Measurements from ENCODE around the gene PTPRD. TPM values are rescaled to one million over a fixed set of nuclear protein-coding genes. Genes with fewer than 3 reads are reported as not detected.

The PTPRD gene
- total RNA-seq, 1 donor from 2014 or later: 30.8 TPM

DNA sequence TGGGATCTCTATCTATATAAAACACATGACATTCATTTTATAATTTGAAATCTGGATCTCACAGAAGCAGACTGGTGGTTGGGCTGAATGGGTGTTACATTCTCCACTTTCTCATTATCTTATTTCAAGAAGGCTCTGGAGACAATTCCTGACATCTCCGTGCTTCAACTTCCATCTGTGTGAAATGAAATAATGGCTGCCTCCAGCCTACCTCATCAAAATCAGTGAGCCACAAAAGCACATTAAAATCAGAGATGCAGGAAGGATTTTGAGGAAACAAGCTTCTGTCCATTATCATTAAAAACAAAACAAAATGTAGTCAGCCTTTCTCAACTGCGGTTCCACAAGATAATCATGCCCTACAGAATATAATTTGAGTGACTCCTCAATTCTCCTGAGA is 1854.9 kb downstream of the PTPRD start:
- ATAC-seq (no peak), DNase-seq (no peak)
- no peak overlapping the region for H3K27ac ChIP-seq
- H3K4me3 ChIP-seq: no peak overlapping the region
- intact Hi-C loops (cut with DNase I): no loop called here
- no peaks in the 10 kb centered on the region for H3K27me3 ChIP-seq
- H3K36me3 ChIP-seq: no peaks in the 10 kb centered on the region
- H3K9me3 ChIP-seq: no peaks in the 10 kb centered on the region
- H3K4me1 ChIP-seq: no peaks in the 10 kb centered on the region
- TF ChIP-seq CTCF (IDR thresholded peaks at IDR 0.05): no peak

DNA sequence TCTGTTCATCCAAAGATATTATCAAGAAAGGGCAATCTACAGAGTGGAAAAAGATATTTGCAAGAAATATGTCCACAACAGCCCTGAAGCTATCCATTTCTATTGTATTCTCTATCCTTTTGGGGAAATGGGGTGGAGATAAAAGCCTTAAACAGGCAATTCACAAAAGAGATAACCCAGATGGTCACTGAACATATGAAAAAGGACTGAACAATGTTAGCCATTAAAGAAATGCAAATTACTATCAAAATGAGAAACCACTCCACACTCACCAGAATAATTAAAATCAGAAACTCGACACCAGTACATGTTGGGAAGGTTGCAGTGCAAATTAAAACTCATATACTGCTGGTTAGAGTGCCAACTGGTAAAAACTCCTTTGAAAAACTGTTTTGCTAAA is 1858.1 kb downstream of the PTPRD start:
- no peak for ATAC-seq
- Histone ChIP-seq H3K4me1 (no peaks in the 10 kb centered on the region), H3K9me3 (no peaks in the 10 kb centered on the region), H3K36me3 (no peaks in the 10 kb centered on the region), H3K4me3 (no peak overlapping the region), H3K27me3 (no peaks in the 10 kb centered on the region), H3K27ac (no peak overlapping the region)
- DNase-seq: no peak
- TF ChIP-seq CTCF (IDR thresholded peaks at IDR 0.05): no peak
- intact Hi-C loops (cut with DNase I): no loop called here

- H3K36me3 ChIP-seq: no peaks in the 10 kb centered on the region
- DNase-seq (no peak), ATAC-seq (no peak)
- no peak overlapping the region for H3K4me3 ChIP-seq
- no peaks in the 10 kb centered on the region for H3K4me1 ChIP-seq
- no peaks in the 10 kb centered on the region for H3K27me3 ChIP-seq
- no peak for TF ChIP-seq CTCF (IDR thresholded peaks at IDR 0.05)
- no peaks in the 10 kb centered on the region for H3K9me3 ChIP-seq
- H3K27ac ChIP-seq: no peak overlapping the region
- intact Hi-C loops (cut with DNase I): no loop called here
Measured at GRCh38 chr9:8751406-8751930, 1861.3 kb downstream of the PTPRD start.

DNA sequence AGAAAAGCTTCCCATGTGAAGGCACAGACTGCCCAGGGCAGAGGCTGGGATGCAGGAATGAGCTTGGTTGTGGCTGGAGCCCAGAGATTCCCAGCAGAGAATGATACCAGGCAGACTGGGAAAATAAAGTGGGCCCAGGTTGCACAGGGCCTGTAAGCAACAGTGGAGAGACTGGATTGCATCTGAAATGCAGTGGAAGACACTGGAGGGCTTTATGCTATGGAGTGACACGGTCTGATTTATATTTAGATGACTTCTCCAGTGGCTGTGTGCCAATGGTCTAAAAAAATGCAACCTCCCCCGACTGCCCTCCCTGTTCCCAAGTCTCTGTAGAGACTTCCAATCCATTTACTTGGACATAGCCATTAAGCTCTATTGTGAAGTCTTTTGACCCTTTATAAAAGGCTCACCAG is 1862.2 kb downstream of the PTPRD start:
- Histone ChIP-seq H3K9me3 (no peaks in the 10 kb centered on the region), H3K4me3 (no peak overlapping the region), H3K27ac (no peak overlapping the region), H3K4me1 (no peaks in the 10 kb centered on the region), H3K27me3 (no peaks in the 10 kb centered on the region), H3K36me3 (no peaks in the 10 kb centered on the region)
- ATAC-seq: no peak
- TF ChIP-seq CTCF (IDR thresholded peaks at IDR 0.05): no peak
- no peak for DNase-seq
- intact Hi-C loops (cut with DNase I): no loop called here

DNA sequence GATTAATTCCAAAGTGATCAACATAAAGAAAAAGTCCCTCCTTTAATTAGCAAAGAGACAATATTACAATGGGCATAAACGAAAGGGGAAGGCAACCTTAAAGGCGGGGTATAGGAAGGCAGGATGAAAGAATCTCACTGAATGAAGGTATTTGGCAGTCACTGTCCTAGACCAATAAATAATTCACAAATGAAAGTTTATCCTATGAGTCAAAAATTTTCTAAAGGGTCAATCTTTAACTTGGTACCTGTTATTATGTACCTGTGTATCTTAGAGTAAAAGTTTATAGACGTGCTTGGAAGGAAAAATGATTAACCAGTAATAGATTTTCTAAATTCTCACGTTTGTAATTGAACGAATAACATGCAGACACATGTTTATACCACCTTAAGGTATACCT is 1867.5 kb downstream of the PTPRD start:
- no peak for DNase-seq
- no peak overlapping the region for H3K4me3 ChIP-seq
- ATAC-seq: no peak
- no peaks in the 10 kb centered on the region for H3K36me3 ChIP-seq
- H3K27ac ChIP-seq: no peak overlapping the region
- no peaks in the 10 kb centered on the region for H3K9me3 ChIP-seq
- intact Hi-C loops (cut with DNase I): no loop called here
- no peaks in the 10 kb centered on the region for H3K4me1 ChIP-seq
- TF ChIP-seq CTCF (IDR thresholded peaks at IDR 0.05): no peak
- H3K27me3 ChIP-seq: no peaks in the 10 kb centered on the region

DNA sequence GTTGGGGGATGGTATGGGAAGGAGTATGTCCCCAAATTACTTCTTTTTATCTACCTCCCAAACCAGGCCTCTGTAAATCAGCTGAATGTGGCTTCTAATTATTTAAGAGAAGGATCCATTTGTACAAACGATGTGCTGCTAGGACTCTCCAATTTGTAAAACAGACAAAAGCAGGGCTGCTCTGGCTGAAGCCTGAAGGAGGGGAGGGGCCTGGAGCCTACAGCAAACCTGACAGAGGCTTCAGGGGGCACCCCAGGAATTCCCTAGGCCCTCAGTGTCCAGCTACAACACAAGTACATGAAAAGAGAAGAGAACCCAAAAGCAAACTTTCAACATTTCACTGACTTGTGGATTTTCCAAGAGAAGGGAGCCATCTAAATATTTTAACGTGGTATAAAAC is 1873.9 kb downstream of the PTPRD start:
- no peak for DNase-seq
- Histone ChIP-seq H3K27ac (no peak overlapping the region), H3K4me1 (peaks cover under 1% of the 10 kb centered on the region), H3K36me3 (no peaks in the 10 kb centered on the region), H3K27me3 (no peaks in the 10 kb centered on the region), H3K4me3 (no peak overlapping the region), H3K9me3 (no peaks in the 10 kb centered on the region)
- TF ChIP-seq CTCF (IDR thresholded peaks at IDR 0.05): no peak
- intact Hi-C loops (cut with DNase I): no loop called here
- no peak for ATAC-seq
